K562 (cell line): Measurements from ENCODE around the gene DIAPH1. TPM values are rescaled to one million over a fixed set of nuclear protein-coding genes. Genes with fewer than 3 reads are reported as not detected.
A peak's percentile ranks its signal among the peaks of the same experiment; 100 is the strongest.

Experiments
- ATAC-seq: fragments of 200-7000 bp; cut with Tn5 transposase; 3 replicates; pipeline ENCODE4 v1.9.1; 2020; ENCODE audit warnings: moderate library complexity
- BruUV-seq: library from RNA; stranded (reverse); fragments of 400-500 nt; replicated peaks from 2 replicates; lab custom pipeline; 2021; lab: Mats Ljungman, UMichigan
- CTCF ChIA-PET: fragments of 300-600 bp; formaldehyde crosslinking; extraction: SDS; loops from one replicate; lab custom pipeline; 2021; ENCODE audit warnings: low intra/inter-chr PET ratio; lab: Yijun Ruan, JAX
- POLR2A ChIA-PET: fragments of 300-600, 350-650 bp; sonication (Branson Sonifier 250); formaldehyde crosslinking; extraction: SDS; loops from one replicate; lab custom pipeline; 2021; ENCODE audit warnings: antibody characterized with exemption, inconsistent platforms; lab: Yijun Ruan, JAX
- DNase-seq, 4 experiments: peaks; one replicate each; pipeline versions ENCODE4 v3.0.0 to v3.0.0-alpha.2; 2011 to 2018; ENCODE audit warnings: low spot score in 3 of 4, mixed read lengths in 3 of 4; ENCODE audit errors: extremely low read depth in 1 of 4
- FAIRE-seq: peaks from 2 replicates; lab custom pipeline; 2011; peaks lifted over from hg19 to GRCh38; lab: Jason Lieb, UNC
- H2AFZ ChIP-seq: 2 replicates; pipeline ENCODE4 v1.6.0; 2011; ENCODE audit warnings: low read depth, low read length, control low read depth, inconsistent platforms
- H3K27ac ChIP-seq: fragments of 200-600 bp; 3 replicates; pipeline ENCODE4 v1.8.0; 2011; ENCODE audit warnings: low read depth, mild to moderate bottlenecking, control low read depth, inconsistent platforms, low read length, moderate library complexity, mixed read lengths; ENCODE audit errors: extremely low read depth
- H3K27me3 ChIP-seq, 2 experiments: fragments of 300-600 bp in 1 of 2; 2 replicates in 1 of 2; 3 replicates in 1 of 2; pipeline versions ENCODE4 v1.6.0 to v1.8.0; 2011; ENCODE audit warnings: inconsistent platforms in 2 of 2, low read length in 2 of 2, mild to moderate bottlenecking in 1 of 2, mixed read lengths in 1 of 2, moderate library complexity in 1 of 2; ENCODE audit not compliant: control insufficient read depth in 2 of 2, insufficient read depth in 2 of 2
- H3K36me3 ChIP-seq: fragments of 300-600 bp; 3 replicates; pipeline ENCODE4 v1.8.0; 2011; ENCODE audit warnings: mild to moderate bottlenecking, low read length, inconsistent platforms; ENCODE audit not compliant: control insufficient read depth, insufficient read depth
- H3K4me1 ChIP-seq, 2 experiments: fragments of 200-600 bp in 1 of 2; replicated peaks in 1 of 2; 2 replicates in 1 of 2; 3 replicates in 1 of 2; pipeline versions ENCODE4 v1.5.1 to v1.8.0; 2011; ENCODE audit warnings: inconsistent platforms in 2 of 2, low read length in 2 of 2, mild to moderate bottlenecking in 1 of 2, mixed read lengths in 1 of 2, moderate library complexity in 1 of 2; ENCODE audit not compliant: control insufficient read depth in 2 of 2, insufficient read depth in 2 of 2
- H3K4me2 ChIP-seq: 2 replicates; pipeline ENCODE4 v1.6.1; 2011; ENCODE audit warnings: low read length, control low read depth, inconsistent platforms, mixed read lengths; ENCODE audit not compliant: insufficient read depth
- H3K4me3 ChIP-seq: fragments of 200-600 bp; sonication (generic), shearing (Covaris generic); 2 replicates; pipeline ENCODE4 v1.5.1; 2016; ENCODE audit warnings: control low read depth, inconsistent platforms
- H3K79me2 ChIP-seq: fragments of 200-600 bp; 3 replicates; pipeline ENCODE4 v1.8.0; 2011; ENCODE audit warnings: low read length, inconsistent platforms; ENCODE audit not compliant: control insufficient read depth, insufficient read depth
- H3K9ac ChIP-seq, 2 experiments: 2 replicates each; pipeline versions ENCODE4 v1.6.0 to v1.6.1; 2011; ENCODE audit warnings: low read depth in 2 of 2, low read length in 2 of 2, control low read depth in 1 of 2, inconsistent platforms in 1 of 2, mild to moderate bottlenecking in 1 of 2, mixed read lengths in 1 of 2; ENCODE audit not compliant: insufficient read depth in 1 of 2
- H3K9me1 ChIP-seq: one replicate; pipeline ENCODE4 v1.6.0; 2011; ENCODE audit warnings: inconsistent platforms, mild to moderate bottlenecking, low read length, moderate library complexity; ENCODE audit not compliant: control insufficient read depth, insufficient read depth
- H3K9me3 ChIP-seq: replicated peaks from 2 replicates; pipeline ENCODE4 v1.5.1; 2011; ENCODE audit warnings: low read depth, low read length, inconsistent platforms; ENCODE audit not compliant: control insufficient read depth, insufficient read depth
- H4K20me1 ChIP-seq: replicated peaks from 2 replicates; pipeline ENCODE4 v1.6.1; 2011; ENCODE audit warnings: low read length, inconsistent platforms, mixed read lengths; ENCODE audit not compliant: control insufficient read depth, insufficient read depth
- BRF2 ChIP-seq: IDR thresholded peaks from 3 replicates; pipeline ENCODE4 v1.6.1; 2011; ENCODE audit warnings: borderline replicate concordance, mild to moderate bottlenecking; ENCODE audit not compliant: insufficient read length, insufficient read depth
- CBX2 ChIP-seq: fragments of 200-600 bp; sonication (generic); IDR thresholded peaks from one replicate; pipeline ENCODE4 v1.6.1; 2012; ENCODE audit warnings: mild to moderate bottlenecking, low read length, inconsistent platforms; ENCODE audit not compliant: insufficient read depth, poor library complexity, severe bottlenecking
- CCNT2 ChIP-seq: IDR thresholded peaks from 2 replicates; pipeline ENCODE4 v1.6.1; 2011; ENCODE audit warnings: borderline replicate concordance, low read depth, mild to moderate bottlenecking, moderate library complexity, mixed read lengths, low read length; ENCODE audit not compliant: insufficient read length; ENCODE audit errors: extremely low read depth
- HNRNPK ChIP-seq: fragments of 200-400 bp; formaldehyde crosslinking; IDR thresholded peaks from one replicate; pipeline ENCODE4 v1.6.1; 2018; ENCODE audit warnings: mild to moderate bottlenecking, low read depth, low read length; ENCODE audit not compliant: poor library complexity, severe bottlenecking
- MBD2 ChIP-seq: sonication (generic); IDR thresholded peaks from 2 replicates; pipeline ENCODE4 v1.6.1; 2016; ENCODE audit warnings: low read depth, borderline replicate concordance
- NFIC ChIP-seq: fragments of 450-650 bp; IDR thresholded peaks from 2 replicates; pipeline ENCODE4 v1.6.1; 2017; ENCODE audit warnings: mild to moderate bottlenecking, inconsistent platforms
- SIN3A ChIP-seq, 2 experiments: fragments of 150-350 bp in 1 of 2; IDR thresholded peaks; 2 replicates each; pipeline ENCODE4 v1.6.1; 2011 to 2016; ENCODE audit warnings: borderline replicate concordance in 2 of 2, low read depth in 2 of 2, low read length in 2 of 2, mild to moderate bottlenecking in 2 of 2, moderate library complexity in 2 of 2; ENCODE audit not compliant: control insufficient read depth in 1 of 2
- SNIP1 ChIP-seq: fragments of 450-650 bp; IDR thresholded peaks from 2 replicates; pipeline ENCODE4 v1.7.1; 2017; ENCODE audit warnings: low read depth, mild to moderate bottlenecking
- TAF9B ChIP-seq: fragments of 450-650 bp; IDR thresholded peaks from 2 replicates; pipeline ENCODE4 v1.6.1; 2018; ENCODE audit warnings: mild to moderate bottlenecking; ENCODE audit not compliant: partially characterized antibody
- ZNF140 ChIP-seq: fragments of 250-450 bp; sonication (Bioruptor Pico); IDR thresholded peaks from 2 replicates; pipeline ENCODE4 v1.8.0; 2021; ENCODE audit warnings: moderate library complexity, mild to moderate bottlenecking, inconsistent platforms
- ZNF77 ChIP-seq: fragments of 250-450 bp; sonication (Bioruptor Pico); IDR thresholded peaks from 2 replicates; pipeline ENCODE4 v1.5.0; 2020
- WGBS: fragments of 100-300 bp; shearing (Covaris generic); methylation state at CpG from one replicate; pipeline ENCODE4 v1.1.6; 2016; ENCODE audit warnings: low coverage, mixed read lengths; ENCODE audit not compliant: insufficient coverage; ENCODE audit errors: missing lambda C conversion rate; 5-methylcytosine and 5-hydroxymethylcytosine counted together
- in situ Hi-C: fragments of 300-500 bp; cut with MboI; formaldehyde crosslinking; loops from 4 replicates; pipeline ENCODE4 v1.15.0; 2018; ENCODE audit warnings: inconsistent platforms, mixed read lengths
- intact Hi-C: fragments of 100-400 bp; cut with micrococcal nuclease; formaldehyde crosslinking; loops from 2 replicates; pipeline ENCODE4 v1.14.2; 2022
- polyA plus RNA-seq, 8 experiments: library from polyadenylated mRNA; depleted of rRNA in 4 of 8; stranded (reverse) in 5 of 8; unstranded in 3 of 8; fragments of >200 nt; fragmentation: Nextera tagmentation in 2 of 8; fragmentation: Illumina TruSeq in 1 of 8; extraction: Ambion mirVana in 2 of 8; extraction: Trizol in 1 of 8; gene quantifications; 2 replicates each; pipeline versions ENCODE4 v1.2.1 to v1.2.3, GENCODE V29; 2011 to 2014; ENCODE audit warnings: inconsistent platforms in 1 of 8, missing spikeins in 1 of 8
- total RNA-seq, 7 experiments: library from RNA; depleted of rRNA in 6 of 7; stranded (reverse); fragments of >200 nt in 6 of 7; fragmentation: Illumina TruSeq in 2 of 7; extraction: Trizol in 2 of 7; gene quantifications; 2 replicates each; pipeline versions ENCODE4 v1.2.1 to v1.2.3, GENCODE V29; 2011 to 2021; ENCODE audit warnings: low replicate concordance in 1 of 7

The DIAPH1 gene
- total and polyA plus RNA-seq, 9 of the 15 experiments (the other 6 are each of a cell fraction or from before 2014, with no cell fraction given), result 60.8 to 328 (median 97.8) TPM

GRCh38 chr5:141632650-141633049 is 13.8 kb upstream of the DIAPH1 start:
- H3K4me3 ChIP-seq, result no peak overlapping the region
- H3K4me1 ChIP-seq, result peaks cover 21 to 31% of the 10 kb centered on the region in 2 experiments
- 86% methylated on average over 2 of the region's 2 CpGs for WGBS
- H3K9ac ChIP-seq, result peak overlapping the region in 1 of 2 experiments; percentile 26; a peak in 1 of 4 replicates
- peaks cover 81% of the 10 kb centered on the region for H3K79me2 ChIP-seq
- ChIA-PET POLR2A (interaction anchor here (1.9 kb wide), 2 partner anchors 13 to 15 kb away, joined by 8 to 9 read pairs; partner anchors contain the start of gene DIAPH1), CTCF (no interaction called here)
- no peak for FAIRE-seq
- no peaks in the 10 kb centered on the region for H3K27me3 ChIP-seq
- no peak overlapping the region for H3K27ac ChIP-seq
- in situ Hi-C loops, result no loop called here
- no peak overlapping the region for H3K4me2 ChIP-seq
- H4K20me1 ChIP-seq, result 0 out of 2 replicates have a peak, but pooled peaks cover 8% of the 10 kb centered on the region
- no peaks in the 10 kb centered on the region for H3K9me1 ChIP-seq
- H2AFZ ChIP-seq, result no peak overlapping the region
- intact Hi-C loops, result no loop called here
- no peaks in the 10 kb centered on the region for H3K9me3 ChIP-seq
- H3K36me3 ChIP-seq, result peaks cover 71% of the 10 kb centered on the region
- TF ChIP-seq NFIC (peak; percentile 88), TAF9B (no peak)
- no peak for DNase-seq
- ATAC-seq, result no peak
- BruUV-seq, result no TSS peak

- no peak overlapping the region for H3K27ac ChIP-seq
- FAIRE-seq, result peak; percentile 15
- H3K79me2 ChIP-seq, result peaks cover 61% of the 10 kb centered on the region
- TF ChIP-seq CBX2 (no peak), HNRNPK (no peak), CCNT2 (no peak), BRF2 (no peak), SNIP1 (no peak), SIN3A (IDR thresholded peaks at IDR 0.05; ENCODE audit: borderline replicate concordance in 2 of 2, control insufficient read depth in 1 of 2, low read depth in 2 of 2, low read length in 2 of 2) (no peak), ZNF140 (CRISPR knock-in tag) (no peak), MBD2 (no peak), ZNF77 (no peak)
- POLR2A ChIA-PET, result interaction anchor here (1.0 to 1.7 kb wide), 2 partner anchors 12 to 15 kb away, joined by 3 to 4 read pairs; partner anchors contain the start of gene DIAPH1
- H3K4me1 ChIP-seq, result peaks cover 11 to 25% of the 10 kb centered on the region in 2 experiments
- DNase-seq, result no peak
- CTCF ChIA-PET, result no interaction called here
- in situ Hi-C loops (no loop called here), intact Hi-C loops (no loop called here)
- H3K9me3 ChIP-seq, result no peaks in the 10 kb centered on the region
- no peaks in the 10 kb centered on the region for H3K27me3 ChIP-seq
- H4K20me1 ChIP-seq, result no peaks in the 10 kb centered on the region
- H3K4me3 ChIP-seq, result no peak overlapping the region
- WGBS, result 95% methylated on average over 5 of the region's 5 CpGs
- no peak overlapping the region for H3K4me2 ChIP-seq
- no peak overlapping the region for H3K9ac ChIP-seq
- no peak for ATAC-seq
- BruUV-seq, result no TSS peak
- no peak overlapping the region for H2AFZ ChIP-seq
- H3K36me3 ChIP-seq, result peaks cover 91% of the 10 kb centered on the region
- no peaks in the 10 kb centered on the region for H3K9me1 ChIP-seq
These were observed 11.9 kb upstream of the DIAPH1 start for GRCh38 chr5:141630570-141631140.
